GM23248 (cell line): ENCODE results near the gene SFN. TPM values are rescaled to one million over a fixed set of nuclear protein-coding genes. Genes with fewer than 3 reads are reported as not detected.

Experiments used
- DNase-seq: peaks from one replicate; pipeline ENCODE4 v3.0.0-alpha.2; 2015
- H2AFZ ChIP-seq: fragments of 200-600 bp; sonication (generic); 2 replicates; pipeline ENCODE4 v1.6.1; 2016; ENCODE audit warnings: antibody characterized with exemption
- H3F3A ChIP-seq: fragments of 200-600 bp; sonication (generic); 2 replicates; pipeline ENCODE4 v1.6.1; 2016; ENCODE audit warnings: mild to moderate bottlenecking, antibody characterized with exemption, mixed run types; ENCODE audit not compliant: insufficient read depth
- H3K27ac ChIP-seq: fragments of 200-600 bp; sonication (generic); 2 replicates; pipeline ENCODE4 v1.5.1; 2016; ENCODE audit warnings: mild to moderate bottlenecking
- H3K27me3 ChIP-seq: fragments of 200-600 bp; sonication (generic); replicated peaks from 2 replicates; pipeline ENCODE4 v1.6.1; 2016; ENCODE audit warnings: mild to moderate bottlenecking; ENCODE audit not compliant: insufficient read depth
- H3K36me3 ChIP-seq: fragments of 200-600 bp; sonication (generic); 2 replicates; pipeline ENCODE4 v1.6.1; 2016; ENCODE audit warnings: low read depth, mild to moderate bottlenecking
- H3K4me1 ChIP-seq: fragments of 200-600 bp; sonication (generic); 2 replicates; pipeline ENCODE4 v1.6.1; 2016; ENCODE audit warnings: mild to moderate bottlenecking; ENCODE audit not compliant: insufficient read depth
- H3K4me2 ChIP-seq: fragments of 200-600 bp; sonication (generic); one replicate; pipeline ENCODE4 v1.6.1; 2016; ENCODE audit warnings: mild to moderate bottlenecking; ENCODE audit not compliant: unreplicated experiment
- H3K4me3 ChIP-seq: fragments of 200-600 bp; sonication (generic); 2 replicates; pipeline ENCODE4 v1.5.1; 2016; ENCODE audit warnings: mild to moderate bottlenecking
- H3K79me2 ChIP-seq: fragments of 200-600 bp; sonication (generic); 2 replicates; pipeline ENCODE4 v1.6.1; 2016; ENCODE audit warnings: mild to moderate bottlenecking; ENCODE audit not compliant: insufficient read depth
- H3K9ac ChIP-seq: fragments of 200-600 bp; sonication (generic); 2 replicates; pipeline ENCODE4 v1.6.1; 2016; ENCODE audit warnings: mild to moderate bottlenecking
- H3K9me2 ChIP-seq: fragments of 200-600 bp; sonication (generic); 2 replicates; pipeline ENCODE4 v1.6.1; 2016; ENCODE audit warnings: mixed run types, mild to moderate bottlenecking, moderate library complexity; ENCODE audit not compliant: insufficient read depth
- H3K9me3 ChIP-seq: fragments of 200-600 bp; sonication (generic); one replicate; pipeline ENCODE4 v1.6.1; 2017; ENCODE audit warnings: low read depth
- H4K20me1 ChIP-seq: fragments of 200-600 bp; sonication (generic); 2 replicates; pipeline ENCODE4 v1.6.0; 2016; ENCODE audit not compliant: insufficient read depth
- EZH2 ChIP-seq: fragments of 200-600 bp; sonication (generic); IDR thresholded peaks from 2 replicates; pipeline ENCODE4 v1.6.1; 2018; ENCODE audit warnings: antibody characterized with exemption, mild to moderate bottlenecking; ENCODE audit not compliant: insufficient read depth, poor library complexity, severe bottlenecking
- EZH2phosphoT487 ChIP-seq: fragments of 200-600 bp; sonication (generic); IDR thresholded peaks from 2 replicates; pipeline ENCODE4 v1.6.1; 2018; ENCODE audit warnings: antibody characterized with exemption, moderate library complexity, mild to moderate bottlenecking, low read depth; ENCODE audit not compliant: insufficient read depth
- WGBS, 2 experiments: methylation state at CpG; one replicate each; pipeline ENCODE4 v1.1.6; 2015 to 2017; ENCODE audit warnings: low lambda C conversion rate in 2 of 2, low coverage in 1 of 2; ENCODE audit errors: missing lambda C conversion rate in 2 of 2; 5-methylcytosine and 5-hydroxymethylcytosine counted together
- in situ Hi-C: fragments of 300-500 bp; cut with MboI; formaldehyde crosslinking; loops from 2 replicates; pipeline ENCODE4 v1.15.0; 2020
- polyA plus RNA-seq: library from polyadenylated mRNA; unstranded; fragments of >200 nt; fragmentation: Nextera tagmentation; extraction: Ambion mirVana; gene quantifications from 2 replicates; pipeline ENCODE4 v1.2.1, GENCODE V29; 2016
- total RNA-seq: library from RNA; depleted of rRNA; stranded (reverse); fragments of >200 nt; shearing (Covaris generic); gene quantifications from 2 replicates; pipeline ENCODE4 v1.2.3, GENCODE V29; 2014

The SFN gene
- total and polyA plus RNA-seq, 2 experiments from 2014 or later, result not detected

GRCh38 chr1:26858891-26859640, 3.9 kb upstream of the SFN start:
- peak; percentile 9 for DNase-seq
- H3K9me3 ChIP-seq, result no peaks in the 10 kb centered on the region
- no peaks in the 10 kb centered on the region for H3K27me3 ChIP-seq
- H2AFZ ChIP-seq, result no peak overlapping the region
- 92 to 94% methylated on average over 7 of the region's 7 CpGs for WGBS, 2 experiments
- no peaks in the 10 kb centered on the region; the same call in 1 of the 2 replicates for H3K36me3 ChIP-seq
- H3K9ac ChIP-seq, result no peak overlapping the region
- H4K20me1 ChIP-seq, result no peaks in the 10 kb centered on the region
- H3K9me2 ChIP-seq, result no peaks in the 10 kb centered on the region
- H3K4me2 ChIP-seq, result no peak overlapping the region
- H3K79me2 ChIP-seq, result no peaks in the 10 kb centered on the region
- H3F3A ChIP-seq, result peaks cover 5% of the 10 kb centered on the region; the same call in 1 of the 2 replicates
- H3K4me1 ChIP-seq, result no peaks in the 10 kb centered on the region
- H3K27ac ChIP-seq, result no peak overlapping the region
- in situ Hi-C loops, result no loop called here
- TF ChIP-seq EZH2 (no peak), EZH2phosphoT487 (no peak)
- no peak overlapping the region for H3K4me3 ChIP-seq

- H3K4me1 ChIP-seq, result no peaks in the 10 kb centered on the region
- H3K4me3 ChIP-seq, result no peak overlapping the region
- in situ Hi-C loops, result no loop called here
- TF ChIP-seq EZH2phosphoT487 (no peak), EZH2 (no peak)
- no peak overlapping the region for H3K4me2 ChIP-seq
- H3K9me2 ChIP-seq, result no peaks in the 10 kb centered on the region
- DNase-seq, result peak; percentile 56
- no peaks in the 10 kb centered on the region for H3K79me2 ChIP-seq
- no peaks in the 10 kb centered on the region for H3K9me3 ChIP-seq
- H3K27me3 ChIP-seq, result no peaks in the 10 kb centered on the region
- 80 to 82% methylated on average over 5 of the region's 5 CpGs for WGBS, 2 experiments
- H3K27ac ChIP-seq, result no peak overlapping the region
- H3F3A ChIP-seq, result peaks cover 15% of the 10 kb centered on the region; the same call in 1 of the 2 replicates
- H4K20me1 ChIP-seq, result no peaks in the 10 kb centered on the region
- H3K36me3 ChIP-seq, result no peaks in the 10 kb centered on the region
- no peak overlapping the region for H2AFZ ChIP-seq
- no peak overlapping the region for H3K9ac ChIP-seq
Measured at GRCh38 chr1:26861286-26861701, 1.7 kb upstream of the SFN start.

- TF ChIP-seq EZH2phosphoT487, result no peak
- TF ChIP-seq EZH2, result no peak
- Histone ChIP-seq H3K9me3 (no peaks in the 10 kb centered on the region), H3K9ac (no peak overlapping the region), H2AFZ (no peak overlapping the region), H3K4me2 (no peak overlapping the region), H3K27me3 (no peaks in the 10 kb centered on the region), H3K4me1 (no peaks in the 10 kb centered on the region), H4K20me1 (no peaks in the 10 kb centered on the region), H3K9me2 (no peaks in the 10 kb centered on the region), H3F3A (peaks cover 15% of the 10 kb centered on the region; the same call in 1 of the 2 replicates), H3K36me3 (no peaks in the 10 kb centered on the region), H3K79me2 (no peaks in the 10 kb centered on the region), H3K4me3 (no peak overlapping the region), H3K27ac (no peak overlapping the region)
- DNase-seq, result peak; percentile 23
- in situ Hi-C loops, result no loop called here
- 75 to 76% methylated on average over 7 of the region's 7 CpGs for WGBS, 2 experiments
Measured at GRCh38 chr1:26861889-26862378, 1.0 kb upstream of the SFN start.

- in situ Hi-C loops, result no loop called here
- H2AFZ ChIP-seq, result peak overlapping the region; percentile 88; the same call in 1 of the 2 replicates
- H3K4me2 ChIP-seq, result peak overlapping the region; percentile 94
Measured at GRCh38 chr1:26863685-26864077, 732 bp downstream of the SFN start.

More at GRCh38 chr1:26863685-26864077, 732 bp downstream of the SFN start:
- Histone ChIP-seq H4K20me1 (no peaks in the 10 kb centered on the region), H3K36me3 (no peaks in the 10 kb centered on the region), H3K27ac (no peak overlapping the region), H3F3A (0 out of 2 replicates have a peak, but pooled peaks cover 10% of the 10 kb centered on the region), H3K4me1 (no peaks in the 10 kb centered on the region), H3K27me3 (no peaks in the 10 kb centered on the region), H3K9me3 (no peaks in the 10 kb centered on the region), H3K9me2 (no peaks in the 10 kb centered on the region), H3K4me3 (no peak overlapping the region), H3K9ac (no peak overlapping the region), H3K79me2 (no peaks in the 10 kb centered on the region)
- no peak for DNase-seq
- no peak for TF ChIP-seq EZH2
- TF ChIP-seq EZH2phosphoT487, result no peak
- WGBS, 2 experiments, result 63 to 64% methylated on average over 17 to 20 of the region's 20 CpGs
